CD14-positive monocyte (primary cell): Measurements from ENCODE around the gene AIG1. TPM values are rescaled to one million over a fixed set of nuclear protein-coding genes. Genes with fewer than 3 reads are reported as not detected.

Source experiments
- DNase-seq, 3 donors: peaks; one replicate each; pipeline ENCODE4 v3.0.0-alpha.2; 2011 to 2022
- H2AFZ ChIP-seq: 2 replicates; pipeline ENCODE4 v1.6.0; 2012; ENCODE audit warnings: mild to moderate bottlenecking, low read depth, low read length, inconsistent platforms; ENCODE audit not compliant: insufficient read depth, poor library complexity, severe bottlenecking
- H3K27ac ChIP-seq, 2 donors: 1 replicate in 1 of 2; 2 replicates in 1 of 2; pipeline ENCODE4 v1.5.1; 2012 to 2013; ENCODE audit warnings: low read length in 2 of 2, control low read depth in 1 of 2, inconsistent platforms in 1 of 2, low read depth in 1 of 2, mild to moderate bottlenecking in 1 of 2
- H3K27me3 ChIP-seq, 2 donors: one replicate each; pipeline versions ENCODE4 v1.6.0 to v1.6.1; 2011 to 2013; ENCODE audit warnings: low read length in 2 of 2; ENCODE audit not compliant: control insufficient read depth in 2 of 2, insufficient read depth in 2 of 2
- H3K36me3 ChIP-seq, 2 donors: replicated peaks in 1 of 2; 1 replicate in 1 of 2; 2 replicates in 1 of 2; pipeline versions ENCODE4 v1.5.1 to v1.6.1; 2012 to 2013; ENCODE audit warnings: low read length in 2 of 2, control low read depth in 1 of 2, inconsistent platforms in 1 of 2, mild to moderate bottlenecking in 1 of 2; ENCODE audit not compliant: insufficient read depth in 2 of 2, control insufficient read depth in 1 of 2
- H3K4me1 ChIP-seq, 2 donors: 1 replicate in 1 of 2; 2 replicates in 1 of 2; pipeline versions ENCODE4 v1.5.1 to v1.6.1; 2012 to 2013; ENCODE audit warnings: low read length in 2 of 2, control low read depth in 1 of 2, inconsistent platforms in 1 of 2, mild to moderate bottlenecking in 1 of 2, moderate library complexity in 1 of 2; ENCODE audit not compliant: insufficient read depth in 2 of 2, control insufficient read depth in 1 of 2
- H3K4me2 ChIP-seq: replicated peaks from 2 replicates; pipeline ENCODE3; 2012; ENCODE audit warnings: low read length, moderate library complexity, mild to moderate bottlenecking; ENCODE audit not compliant: poor library complexity, severe bottlenecking; ENCODE audit errors: extremely low read depth
- H3K4me3 ChIP-seq, 3 experiments: fragments of 200-600 bp in 1 of 3; sonication (generic) in 1 of 3; replicated peaks in 1 of 3; 1 replicate in 2 of 3; 2 replicates in 1 of 3; pipeline ENCODE4 v1.5.1; 2011 to 2013; ENCODE audit warnings: low read length in 3 of 3, mild to moderate bottlenecking in 3 of 3, control low read depth in 2 of 3, low read depth in 2 of 3, inconsistent platforms in 1 of 3, moderate library complexity in 1 of 3
- H3K79me2 ChIP-seq: 2 replicates; pipeline ENCODE4 v1.6.0; 2012; ENCODE audit warnings: mild to moderate bottlenecking, control low read depth, inconsistent platforms, low read length, moderate library complexity; ENCODE audit not compliant: insufficient read depth
- H3K9ac ChIP-seq: 2 replicates; pipeline ENCODE4 v1.6.0; 2017; ENCODE audit warnings: low read length, mild to moderate bottlenecking; ENCODE audit not compliant: insufficient read depth, poor library complexity, severe bottlenecking
- H3K9me3 ChIP-seq, 2 donors: replicated peaks in 1 of 2; 1 replicate in 1 of 2; 2 replicates in 1 of 2; pipeline versions ENCODE4 v1.5.1 to v1.6.1; 2012 to 2013; ENCODE audit warnings: low read length in 2 of 2, control low read depth in 1 of 2; ENCODE audit not compliant: control insufficient read depth in 1 of 2, insufficient read depth in 1 of 2
- H4K20me1 ChIP-seq: 2 replicates; pipeline ENCODE4 v1.6.0; 2012; ENCODE audit warnings: mild to moderate bottlenecking, low read length, control low read depth, moderate library complexity; ENCODE audit not compliant: insufficient read depth
- H3K27ac Mint-ChIP-seq, 7 donors: one replicate each; pipeline ENCODE4 v1.8.0; 2020; ENCODE audit warnings: mild to moderate bottlenecking in 7 of 7, mixed read lengths in 7 of 7, moderate library complexity in 6 of 7, inconsistent platforms in 2 of 7
- H3K27me3 Mint-ChIP-seq, 3 donors: one replicate each; pipeline ENCODE4 v1.8.0; 2021 to 2022; ENCODE audit warnings: low read depth in 3 of 3, mild to moderate bottlenecking in 3 of 3, mixed read lengths in 3 of 3, moderate library complexity in 3 of 3, inconsistent platforms in 1 of 3
- H3K36me3 Mint-ChIP-seq, 2 donors: one replicate each; pipeline ENCODE4 v1.8.0; 2020; ENCODE audit warnings: mixed read lengths in 2 of 2, inconsistent platforms in 1 of 2, mild to moderate bottlenecking in 1 of 2
- H3K4me1 Mint-ChIP-seq: one replicate; pipeline ENCODE4 v1.8.0; 2020; ENCODE audit warnings: mild to moderate bottlenecking, mixed read lengths
- H3K4me3 Mint-ChIP-seq, 2 donors: one replicate each; pipeline ENCODE4 v1.8.0; 2020; ENCODE audit warnings: mild to moderate bottlenecking in 2 of 2, mixed read lengths in 2 of 2, moderate library complexity in 1 of 2
- H3K9me3 Mint-ChIP-seq, 7 donors: one replicate each; pipeline ENCODE4 v1.8.0; 2020 to 2022; ENCODE audit warnings: mixed read lengths in 7 of 7, mild to moderate bottlenecking in 6 of 7, moderate library complexity in 6 of 7, inconsistent platforms in 2 of 7
- CTCF ChIP-seq: fragments of 200-600 bp; IDR thresholded peaks from one replicate; pipeline ENCODE4 v1.8.0; 2022; ENCODE audit warnings: antibody characterized with exemption, mild to moderate bottlenecking
- WGBS: methylation state at CpG from one replicate; pipeline ENCODE4 v1.1.5; 2013; ENCODE audit warnings: missing lambda C conversion rate; ENCODE audit not compliant: insufficient coverage; 5-methylcytosine and 5-hydroxymethylcytosine counted together
- intact Hi-C, 2 donors: fragments of 100-400 bp; cut with micrococcal nuclease; formaldehyde crosslinking; loops; one replicate each; pipeline versions ENCODE4 v1.15.0 to v1.15.1; 2023
- polyA plus RNA-seq, 3 donors: library from polyadenylated mRNA; depleted of rRNA in 1 of 3; unstranded in 2 of 3; stranded (reverse) in 1 of 3; fragments of 300-500 nt in 2 of 3; fragments of >200 nt in 1 of 3; fragmentation: Illumina TruSeq in 2 of 3; gene quantifications; 1 replicate in 2 of 3; 2 replicates in 1 of 3; pipeline ENCODE4 v1.2.3, GENCODE V29; 2012 to 2021

The AIG1 gene
- polyA plus RNA-seq, 3 donors, result 6.7 to 7.6 (median 6.8) TPM

- Histone ChIP-seq H3K9me3 (peaks cover 0 to 2% of the 10 kb centered on the region in 2 donors), H2AFZ (no peak overlapping the region), H3K79me2 (no peaks in the 10 kb centered on the region), H3K4me1 (no peaks in the 10 kb centered on the region), H3K27ac (no peak overlapping the region), H3K4me2 (no peak overlapping the region), H3K4me3 (no peak overlapping the region), H4K20me1 (no peaks in the 10 kb centered on the region), H3K27me3 (no peaks in the 10 kb centered on the region), H3K9ac (no peak overlapping the region), H3K36me3 (no peaks in the 10 kb centered on the region)
- intact Hi-C loops, result no loop called here
- no peaks in the 10 kb centered on the region for H3K36me3 Mint-ChIP-seq
- no peak overlapping the region for H3K4me3 Mint-ChIP-seq
- H3K27me3 Mint-ChIP-seq, result peaks cover 0 to 1% (median 0%) of the 10 kb centered on the region in 3 donors
- no peak overlapping the region for H3K27ac Mint-ChIP-seq
- no peaks in the 10 kb centered on the region for H3K4me1 Mint-ChIP-seq
- peaks cover 3 to 15% (median 8%) of the 10 kb centered on the region in 7 donors for H3K9me3 Mint-ChIP-seq
- no peak for TF ChIP-seq CTCF
- no peak for DNase-seq
These were observed 296.5 kb downstream of the AIG1 start for GRCh38 chr6:143357152-143357551.

GRCh38 chr6:143357561-143358255, 297.0 kb downstream of the AIG1 start:
- Mint-ChIP-seq H3K9me3 (peaks cover 2 to 11% (median 8%) of the 10 kb centered on the region in 7 donors), H3K4me3 (no peak overlapping the region), H3K4me1 (no peaks in the 10 kb centered on the region), H3K27ac (no peak overlapping the region), H3K36me3 (no peaks in the 10 kb centered on the region), H3K27me3 (peaks cover 0 to 1% (median 0%) of the 10 kb centered on the region in 3 donors)
- H4K20me1 ChIP-seq, result no peaks in the 10 kb centered on the region
- no CpG with 5 or more reads among the region's 1 CpG for WGBS
- no peak overlapping the region for H3K4me3 ChIP-seq
- no peak overlapping the region for H2AFZ ChIP-seq
- no peaks in the 10 kb centered on the region for H3K4me1 ChIP-seq
- H3K27ac ChIP-seq, result no peak overlapping the region
- no peaks in the 10 kb centered on the region for H3K27me3 ChIP-seq
- peaks cover 0 to 2% of the 10 kb centered on the region in 2 donors for H3K9me3 ChIP-seq
- no peaks in the 10 kb centered on the region for H3K79me2 ChIP-seq
- intact Hi-C loops, result no loop called here
- no peaks in the 10 kb centered on the region for H3K36me3 ChIP-seq
- DNase-seq, result no peak
- no peak for TF ChIP-seq CTCF
- H3K9ac ChIP-seq, result no peak overlapping the region
- H3K4me2 ChIP-seq, result no peak overlapping the region
